ENCODE data around the gene WDR5.

WDR5 gene

DNA sequence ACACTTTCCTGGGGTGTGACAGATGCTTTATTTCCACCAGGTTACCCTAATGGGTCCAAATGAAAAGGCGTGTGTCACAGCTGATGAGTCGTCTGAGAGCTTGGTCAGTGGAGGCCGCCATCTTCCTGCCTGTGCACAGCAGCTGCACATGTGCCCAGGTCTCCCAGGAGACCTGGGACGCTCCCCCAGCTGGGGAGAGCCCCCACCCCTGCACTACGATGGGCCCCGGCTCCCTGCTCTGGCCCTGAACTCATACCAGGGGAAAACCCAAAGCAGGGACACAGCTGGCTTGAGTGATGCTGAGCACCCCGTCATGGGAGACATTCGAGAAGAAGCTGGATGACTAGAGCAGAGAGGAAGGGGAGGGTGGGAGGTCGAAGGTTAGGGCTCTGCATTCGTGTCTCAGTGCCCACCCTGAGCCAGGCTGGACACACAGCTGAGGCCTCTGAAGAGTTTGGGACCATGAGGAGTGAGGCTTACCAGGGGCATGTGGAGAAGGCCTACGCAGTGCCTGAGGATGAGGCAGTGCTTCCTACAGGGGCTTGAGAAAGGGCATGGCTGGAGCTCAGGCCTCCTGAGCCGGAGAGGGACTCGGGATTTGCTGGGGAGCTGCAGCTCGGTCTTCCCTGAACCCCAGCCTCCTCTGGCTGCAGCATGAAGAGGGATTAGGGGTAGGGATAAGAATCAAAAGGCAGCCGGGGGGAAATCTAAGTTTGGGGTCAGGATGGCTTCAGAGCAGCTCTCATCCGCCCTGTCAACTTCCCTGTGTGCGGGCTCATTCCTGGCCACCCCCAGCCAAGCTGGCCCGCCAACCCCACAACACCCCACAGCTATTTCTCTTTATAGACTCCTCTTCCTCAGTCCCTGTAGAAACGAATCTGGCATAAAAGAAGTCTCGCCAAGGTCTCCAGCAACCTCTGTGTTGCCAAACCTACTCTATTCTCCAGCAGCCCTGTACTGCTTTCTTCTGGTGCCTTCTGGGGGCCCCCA, 70.7 kb downstream of the WDR5 start:
- DNase-seq (ENCODE audit: low read depth in 1 of 2, low spot score in 1 of 2): no peak

DNA sequence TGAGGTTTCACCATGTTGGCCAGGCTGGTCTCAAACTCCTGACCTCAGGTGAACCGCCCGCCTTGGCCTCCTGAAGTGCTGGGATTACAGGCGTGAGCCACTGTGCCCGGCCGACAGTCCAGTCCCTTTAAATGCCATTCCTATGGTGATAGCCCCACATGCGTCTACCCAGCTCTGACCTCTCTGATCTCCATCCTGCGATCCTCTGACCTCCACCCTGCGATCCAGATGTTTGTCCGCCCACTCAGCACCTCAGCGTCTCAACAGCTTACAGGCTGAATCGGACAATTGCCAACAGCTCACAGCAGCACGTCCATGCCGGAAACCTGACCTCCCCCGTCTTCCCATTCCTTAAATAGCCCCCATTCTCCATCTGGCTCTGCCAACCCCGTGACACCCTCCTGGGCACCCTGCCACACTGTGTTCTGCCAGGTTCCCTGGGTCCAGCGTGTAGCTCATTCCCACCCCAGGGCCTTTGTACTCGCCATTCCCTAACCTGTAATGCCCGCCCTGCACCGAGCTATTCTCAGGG, 72.5 kb downstream of the WDR5 start:
- no peak for DNase-seq (ENCODE audit: low read depth in 1 of 2, low spot score in 1 of 2)

DNA sequence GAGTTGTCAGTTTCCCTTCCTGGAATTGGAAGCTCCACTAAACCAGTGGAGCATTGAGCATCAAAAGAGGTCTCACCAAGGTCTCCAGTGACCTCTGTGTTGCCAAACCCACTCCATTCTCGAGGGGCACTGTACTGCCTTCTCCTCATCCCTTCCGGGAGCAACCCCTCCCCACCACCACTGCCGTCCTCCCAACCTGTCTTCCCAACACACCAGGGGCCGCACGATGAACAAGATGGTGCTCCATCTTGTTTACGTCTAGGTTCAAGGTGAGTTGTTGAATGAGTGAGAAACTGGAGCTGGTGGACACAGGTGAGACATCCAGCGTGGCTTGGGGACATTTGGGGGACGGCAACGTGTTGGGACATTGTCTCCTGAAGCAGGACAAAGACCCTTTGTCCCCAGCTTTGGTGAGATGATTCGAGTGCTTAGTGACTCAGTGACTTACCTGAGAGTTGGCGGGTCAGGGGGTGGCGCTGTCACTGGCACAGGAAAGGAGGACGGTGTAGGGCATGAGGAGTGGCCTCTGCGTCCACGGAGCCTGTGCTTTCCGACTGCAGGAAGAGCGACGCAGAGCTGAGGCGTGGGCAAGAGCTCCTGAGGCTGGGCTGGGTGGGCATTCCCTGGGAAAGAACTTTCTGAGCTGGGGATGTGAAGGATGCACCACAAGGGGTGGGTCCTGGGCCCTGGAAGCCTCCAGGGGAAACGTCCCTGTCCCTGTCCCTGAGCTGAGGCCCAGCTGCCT, 73.3 kb downstream of the WDR5 start:
- no peak for DNase-seq (ENCODE audit: low read depth in 1 of 2, low spot score in 1 of 2)

Measured in stimulated activated CD4-positive, alpha-beta T cell treated with anti-CD3 and anti-CD28 coated beads, Interleukin-15, amount 100 ng/mL, for 1 hour (primary cell).